GM19328 (cell line): ENCODE data around the gene CASP1.

Source experiments
- ATAC-seq: cut with Tn5 transposase; IDR thresholded peaks from one replicate; pipeline ENCODE4 v1.9.1; 2021; ENCODE audit warnings: mild to moderate bottlenecking, moderate library complexity; ENCODE audit not compliant: unreplicated experiment

CASP1 gene

DNA sequence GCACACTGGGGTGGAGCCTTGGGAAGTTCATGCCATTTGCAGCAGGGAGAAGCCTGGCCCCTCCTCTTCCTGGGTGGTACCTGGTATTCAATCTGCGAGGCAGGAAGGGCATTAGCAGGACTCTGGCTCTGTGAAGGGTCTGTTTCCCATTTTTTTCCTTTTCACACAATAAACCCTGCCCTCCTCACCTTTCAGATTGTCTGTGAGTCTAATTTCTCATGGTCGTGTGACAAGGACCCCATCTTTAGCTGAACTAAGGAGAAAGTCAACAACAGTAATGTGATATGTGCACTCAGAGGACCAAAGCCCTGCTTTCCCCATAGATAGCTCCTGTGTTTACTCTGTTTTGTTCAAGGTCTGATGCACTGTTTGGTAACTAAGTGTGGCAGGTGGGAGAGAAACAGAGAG, 39.9 kb downstream of the CASP1 start:
- no peak for ATAC-seq

DNA sequence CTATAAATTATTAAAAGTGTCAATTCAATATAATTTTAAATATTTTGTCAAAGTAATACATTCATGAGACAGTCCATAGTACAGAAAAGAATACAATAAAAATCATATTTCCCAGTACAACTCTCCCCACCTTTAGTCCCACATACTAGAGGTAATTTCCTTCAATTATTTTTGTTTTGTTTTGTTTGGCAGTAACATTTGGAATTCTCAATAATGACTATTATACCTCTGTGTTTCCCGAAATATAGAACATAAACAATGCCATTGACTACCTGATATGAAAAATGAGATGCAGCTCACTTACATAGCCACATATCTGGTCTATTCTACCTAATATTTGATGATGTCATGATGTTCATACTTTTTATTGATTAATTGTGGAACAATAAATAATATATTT, 42.2 kb downstream of the CASP1 start:
- no peak for ATAC-seq

DNA sequence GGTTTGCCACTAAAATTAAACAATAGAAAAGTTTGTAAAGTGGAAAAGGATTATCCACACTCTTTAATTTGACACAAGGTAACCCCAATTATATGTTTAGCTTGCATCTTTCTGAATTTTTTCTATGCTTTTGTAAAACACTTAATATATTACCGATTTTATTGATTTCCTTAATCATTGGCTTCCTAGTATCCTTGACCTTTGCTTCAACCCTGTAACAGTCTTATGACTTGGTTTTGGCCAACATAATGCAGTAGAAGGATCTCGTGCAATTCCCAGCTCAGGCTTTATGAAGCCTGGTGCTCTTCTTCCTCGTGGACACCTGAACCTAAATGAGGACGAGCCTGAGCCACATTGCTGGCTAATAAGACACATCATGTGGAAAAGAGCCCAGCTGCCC, 43.0 kb downstream of the CASP1 start:
- no peak for ATAC-seq

DNA sequence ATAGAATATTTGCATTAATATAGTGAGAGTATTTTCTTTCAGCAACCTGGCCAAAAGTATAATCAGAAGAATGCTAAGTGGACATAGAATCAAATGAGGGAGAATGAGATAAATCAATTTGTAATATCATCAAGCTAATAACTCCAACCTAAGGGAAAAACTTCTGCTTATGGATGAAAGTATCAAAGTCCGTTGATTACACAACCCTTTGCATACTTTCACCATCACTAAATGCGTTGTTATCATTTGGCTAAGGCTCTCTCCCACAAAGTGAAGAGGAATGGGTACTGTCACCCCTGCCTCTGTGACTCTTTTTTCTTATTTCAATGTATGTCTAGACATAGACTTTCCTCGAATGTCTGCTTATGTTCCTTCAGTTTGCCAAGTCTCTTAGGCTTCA, 50.1 kb downstream of the CASP1 start:
- no peak for ATAC-seq

DNA sequence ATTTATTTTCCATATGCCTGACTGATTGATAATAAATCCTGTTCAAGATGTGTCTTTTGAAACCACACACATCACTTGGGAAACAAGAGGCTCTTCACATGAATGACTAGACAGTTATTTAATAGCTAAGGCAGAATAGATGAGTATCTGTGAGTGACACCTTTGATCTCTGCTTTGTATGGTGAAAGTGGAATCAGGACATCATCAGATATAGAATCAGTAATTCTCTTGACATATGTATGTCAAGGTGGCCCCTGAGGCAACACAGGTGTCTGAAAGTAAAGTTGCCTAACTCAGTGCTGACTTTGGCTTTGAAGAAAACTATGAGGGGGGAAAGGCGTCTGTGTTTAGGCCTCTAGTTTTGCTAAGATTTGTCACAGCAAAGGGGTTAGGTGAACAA, 55.1 kb downstream of the CASP1 start:
- no peak for ATAC-seq
